Measurements from ENCODE around the gene ACAD9. TPM values are rescaled to one million over a fixed set of nuclear protein-coding genes. Genes with fewer than 3 reads are reported as not detected.

The ACAD9 gene
- total and polyA plus RNA-seq, 9 of the 15 experiments (the other 6 are each of a cell fraction or from before 2014, with no cell fraction given): 10.2 to 32.6 (median 22.8) TPM

DNA sequence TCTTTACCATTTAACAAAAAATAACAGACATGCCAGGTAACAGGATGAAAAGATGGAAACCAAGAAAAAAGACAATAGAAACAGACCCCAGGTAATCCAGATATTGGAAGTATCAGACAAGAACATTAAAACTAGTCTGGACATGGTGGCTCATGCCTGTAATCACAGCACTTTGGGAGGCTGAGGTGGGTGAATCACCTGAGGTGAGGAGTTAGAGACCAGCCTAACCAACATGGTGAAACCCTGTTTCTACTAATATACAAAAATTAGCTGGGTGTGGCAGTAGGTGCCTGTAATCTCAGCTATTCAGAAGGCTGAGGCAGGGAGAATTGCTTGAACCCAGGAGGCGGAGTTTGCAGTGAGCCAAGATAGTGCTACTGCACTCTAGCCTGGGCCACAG is 40.6 kb downstream of the ACAD9 start:
- H2AFZ ChIP-seq (ENCODE audit: low read depth, low read length): no peak overlapping the region
- ChIA-PET POLR2A (no interaction called here), CTCF (ENCODE audit: low intra/inter-chr PET ratio) (no interaction called here)
- H3K4me2 ChIP-seq (ENCODE audit: insufficient read depth, low read length): no peak overlapping the region
- TF ChIP-seq ZKSCAN3 (CRISPR knock-in tag; IDR thresholded peaks at IDR 0.05): no peak
- TF ChIP-seq SRSF9 (IDR thresholded peaks at IDR 0.05; ENCODE audit: borderline replicate concordance, low read depth, low read length): no peak
- no peak for TF ChIP-seq FOXP1 (CRISPR knock-in tag; IDR thresholded peaks at IDR 0.05)
- no peak for TF ChIP-seq L3MBTL2 (IDR thresholded peaks at IDR 0.05)
- H3K27me3 ChIP-seq (ENCODE audit: control insufficient read depth in 2 of 2, insufficient read depth in 2 of 2, low read length in 2 of 2): no peaks in the 10 kb centered on the region
- FAIRE-seq (no peak), ATAC-seq (no peak), DNase-seq (ENCODE audit: extremely low read depth in 1 of 4, low spot score in 3 of 4) (no peak)
- 100% methylated on average over 1 of the region's 1 CpG for WGBS (ENCODE audit: insufficient coverage, low coverage, missing lambda C conversion rate)
- H3K9me3 ChIP-seq (replicated peaks; ENCODE audit: control insufficient read depth, insufficient read depth, low read depth, low read length): peaks cover 2% of the 10 kb centered on the region; the same call in 1 of the 2 replicates
- H3K79me2 ChIP-seq (ENCODE audit: control insufficient read depth, insufficient read depth, low read length): no peaks in the 10 kb centered on the region
- intact Hi-C loops (cut with micrococcal nuclease) (no loop called here), in situ Hi-C loops (cut with MboI) (no loop called here)
- no peaks in the 10 kb centered on the region for H3K9me1 ChIP-seq (ENCODE audit: control insufficient read depth, insufficient read depth, low read length)
- H3K36me3 ChIP-seq (ENCODE audit: control insufficient read depth, insufficient read depth, low read length): peaks cover 14% of the 10 kb centered on the region; the same call in 2 of the 3 replicates
- H3K9ac ChIP-seq (ENCODE audit: insufficient read depth in 1 of 2, low read depth in 2 of 2, low read length in 2 of 2): no peak overlapping the region
- no peaks in the 10 kb centered on the region for H3K4me1 ChIP-seq (replicated peaks in 1 of 2; ENCODE audit: control insufficient read depth in 2 of 2, insufficient read depth in 2 of 2, low read length in 2 of 2)
- BruUV-seq (replicated peaks): no TSS peak
- no peak overlapping the region for H3K4me3 ChIP-seq
- H3K27ac ChIP-seq (ENCODE audit: extremely low read depth, low read depth, low read length): no peak overlapping the region
- no peaks in the 10 kb centered on the region for H4K20me1 ChIP-seq (replicated peaks; ENCODE audit: control insufficient read depth, insufficient read depth, low read length)

DNA sequence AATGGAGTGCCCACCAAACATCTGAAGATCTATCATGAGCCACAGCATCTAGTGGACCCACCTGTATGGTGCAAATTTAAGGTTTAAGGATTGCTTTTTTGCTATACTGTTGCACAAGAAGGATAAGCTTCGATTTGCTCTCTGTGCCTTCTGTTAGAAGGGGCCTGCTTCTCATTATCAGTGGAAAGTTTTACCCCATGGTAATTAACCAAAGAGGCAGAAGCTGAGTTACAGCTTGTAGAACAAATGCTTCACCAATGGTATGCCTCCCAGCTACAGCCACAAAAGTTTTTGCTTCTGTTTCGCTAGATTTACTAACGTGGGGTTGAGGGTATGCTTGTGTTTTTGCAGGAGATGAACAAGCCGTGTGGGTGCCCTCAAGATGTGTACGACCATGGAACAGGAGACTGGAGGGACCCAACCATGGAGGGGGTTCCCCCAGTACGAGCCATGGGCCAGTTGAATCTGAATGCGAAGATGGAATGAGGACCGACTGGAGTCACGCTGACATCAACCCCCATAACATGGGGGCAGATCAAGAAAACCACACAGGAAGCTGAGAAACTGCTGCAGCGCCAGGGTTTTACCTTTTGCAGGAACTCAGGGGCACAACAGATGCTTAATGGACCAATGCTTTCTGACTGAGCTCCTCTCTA is 43.5 kb downstream of the ACAD9 start:
- POLR2A ChIA-PET: no interaction called here
- Histone ChIP-seq H4K20me1 (replicated peaks; ENCODE audit: control insufficient read depth, insufficient read depth, low read length) (no peaks in the 10 kb centered on the region), H3K27ac (ENCODE audit: extremely low read depth, low read depth, low read length) (no peak overlapping the region), H3K27me3 (ENCODE audit: control insufficient read depth in 2 of 2, insufficient read depth in 2 of 2, low read length in 2 of 2) (no peaks in the 10 kb centered on the region), H3K9me1 (ENCODE audit: control insufficient read depth, insufficient read depth, low read length) (no peaks in the 10 kb centered on the region), H3K9ac (ENCODE audit: insufficient read depth in 1 of 2, low read depth in 2 of 2, low read length in 2 of 2) (no peak overlapping the region), H3K4me2 (ENCODE audit: insufficient read depth, low read length) (no peak overlapping the region), H3K9me3 (replicated peaks; ENCODE audit: control insufficient read depth, insufficient read depth, low read depth, low read length) (peaks cover 2% of the 10 kb centered on the region), H3K79me2 (ENCODE audit: control insufficient read depth, insufficient read depth, low read length) (no peaks in the 10 kb centered on the region), H3K4me3 (no peak overlapping the region), H3K36me3 (ENCODE audit: control insufficient read depth, insufficient read depth, low read length) (no peaks in the 10 kb centered on the region), H2AFZ (ENCODE audit: low read depth, low read length) (no peak overlapping the region), H3K4me1 (replicated peaks in 1 of 2; ENCODE audit: control insufficient read depth in 2 of 2, insufficient read depth in 2 of 2, low read length in 2 of 2) (no peaks in the 10 kb centered on the region)
- no peak for ATAC-seq
- intact Hi-C loops (cut with micrococcal nuclease) (no loop called here), in situ Hi-C loops (cut with MboI) (no loop called here)
- BruUV-seq (replicated peaks): no TSS peak
- CTCF ChIA-PET (ENCODE audit: low intra/inter-chr PET ratio): no interaction called here
- 60% methylated on average over 8 of the region's 10 CpGs for WGBS (ENCODE audit: insufficient coverage, low coverage, missing lambda C conversion rate)
- no peak for FAIRE-seq
- DNase-seq (ENCODE audit: extremely low read depth in 1 of 4, low spot score in 3 of 4): no peak
- TF ChIP-seq KLF13 (tag; IDR thresholded peaks at IDR 0.05; ENCODE audit: borderline replicate concordance, low read depth): no peak
- TF ChIP-seq, protein P1, sequence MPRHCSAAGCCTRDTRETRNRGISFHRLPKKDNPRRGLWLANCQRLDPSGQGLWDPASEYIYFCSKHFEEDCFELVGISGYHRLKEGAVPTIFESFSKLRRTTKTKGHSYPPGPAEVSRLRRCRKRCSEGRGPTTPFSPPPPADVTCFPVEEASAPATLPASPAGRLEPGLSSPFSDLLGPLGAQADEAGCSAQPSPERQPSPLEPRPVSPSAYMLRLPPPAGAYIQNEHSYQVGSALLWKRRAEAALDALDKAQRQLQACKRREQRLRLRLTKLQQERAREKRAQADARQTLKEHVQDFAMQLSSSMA (CRISPR knock-in tag; IDR thresholded peaks at IDR 0.05): no peak
- no peak for TF ChIP-seq ZSCAN32 (CRISPR knock-in tag; IDR thresholded peaks at IDR 0.05)
- TF ChIP-seq, protein P2, sequence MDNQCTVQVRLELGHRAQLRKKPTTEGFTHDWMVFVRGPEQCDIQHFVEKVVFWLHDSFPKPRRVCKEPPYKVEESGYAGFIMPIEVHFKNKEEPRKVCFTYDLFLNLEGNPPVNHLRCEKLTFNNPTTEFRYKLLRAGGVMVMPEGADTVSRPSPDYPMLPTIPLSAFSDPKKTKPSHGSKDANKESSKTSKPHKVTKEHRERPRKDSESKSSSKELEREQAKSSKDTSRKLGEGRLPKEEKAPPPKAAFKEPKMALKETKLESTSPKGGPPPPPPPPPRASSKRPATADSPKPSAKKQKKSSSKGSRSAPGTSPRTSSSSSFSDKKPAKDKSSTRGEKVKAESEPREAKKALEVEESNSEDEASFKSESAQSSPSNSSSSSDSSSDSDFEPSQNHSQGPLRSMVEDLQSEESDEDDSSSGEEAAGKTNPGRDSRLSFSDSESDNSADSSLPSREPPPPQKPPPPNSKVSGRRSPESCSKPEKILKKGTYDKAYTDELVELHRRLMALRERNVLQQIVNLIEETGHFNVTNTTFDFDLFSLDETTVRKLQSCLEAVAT (IDR thresholded peaks at IDR 0.05): no peak
- TF ChIP-seq HDAC1 (IDR thresholded peaks at IDR 0.05): no peak
